ENCODE measurements around the gene EXOSC7.
"Not testable (repeated sequence)": the region's sequence is repeated elsewhere in the genome, so short reads cannot be mapped to it uniquely, and the experiment has no call there.

EXOSC7 gene

GRCh38 chr3:45053805-45054195, 77.8 kb downstream of the EXOSC7 start:
- Mint-ChIP-seq H3K4me1 (peaks cover 27% of the 10 kb centered on the region), H3K27me3 (peaks cover 70% of the 10 kb centered on the region)
- not testable (repeated sequence) for DNase-seq, H3K4me3 Mint-ChIP-seq, H3K9me3 Mint-ChIP-seq, H3K36me3 Mint-ChIP-seq, H3K27ac Mint-ChIP-seq
- CTCF ChIA-PET, result interaction anchor here (4.6 to 6.6 kb wide), 2 partner anchors 13 to 157 kb away, joined by 31 to 49 read pairs; no protein-coding TSS in a partner anchor

DNA sequence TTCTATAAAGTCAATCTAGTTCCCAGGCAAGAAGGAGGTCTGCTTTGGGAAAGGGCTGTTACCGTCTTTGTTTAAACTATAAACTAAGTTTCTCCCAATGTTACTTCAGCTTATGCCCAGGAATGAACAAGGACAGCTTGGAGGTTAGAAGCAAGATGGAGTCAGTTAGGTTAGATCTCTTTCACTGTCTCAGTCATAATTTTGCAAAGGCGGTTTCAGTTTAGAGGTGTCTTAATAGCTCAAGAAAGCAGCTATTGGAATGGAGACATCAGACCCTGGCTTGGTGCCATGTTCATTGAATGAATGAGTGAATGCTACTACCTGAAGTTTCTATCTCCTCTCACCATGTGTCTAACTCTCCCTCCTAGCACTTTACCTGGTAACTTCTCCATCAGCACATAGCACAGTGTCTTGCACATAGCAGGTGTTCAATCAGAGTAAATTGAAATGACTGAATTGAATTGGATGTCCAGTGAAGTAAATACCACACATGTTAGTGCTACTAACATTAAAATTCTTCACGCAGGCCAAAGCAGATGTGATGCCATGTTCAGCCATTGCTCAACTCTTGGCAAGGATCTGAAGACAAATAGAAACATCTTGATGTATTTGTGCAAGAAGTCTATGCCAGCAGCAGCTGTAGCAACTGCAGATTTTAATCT, 78.3 kb downstream of the EXOSC7 start:
- Mint-ChIP-seq H3K4me1 (peaks cover 27% of the 10 kb centered on the region), H3K4me3 (no peak overlapping the region), H3K9me3 (no peaks in the 10 kb centered on the region), H3K27ac (no peak overlapping the region), H3K27me3 (peaks cover 70% of the 10 kb centered on the region), H3K36me3 (no peaks in the 10 kb centered on the region)
- no peak for DNase-seq
- CTCF ChIA-PET, result interaction anchor here (4.6 to 6.6 kb wide), 2 partner anchors 13 to 157 kb away, joined by 31 to 49 read pairs; no protein-coding TSS in a partner anchor

DNA sequence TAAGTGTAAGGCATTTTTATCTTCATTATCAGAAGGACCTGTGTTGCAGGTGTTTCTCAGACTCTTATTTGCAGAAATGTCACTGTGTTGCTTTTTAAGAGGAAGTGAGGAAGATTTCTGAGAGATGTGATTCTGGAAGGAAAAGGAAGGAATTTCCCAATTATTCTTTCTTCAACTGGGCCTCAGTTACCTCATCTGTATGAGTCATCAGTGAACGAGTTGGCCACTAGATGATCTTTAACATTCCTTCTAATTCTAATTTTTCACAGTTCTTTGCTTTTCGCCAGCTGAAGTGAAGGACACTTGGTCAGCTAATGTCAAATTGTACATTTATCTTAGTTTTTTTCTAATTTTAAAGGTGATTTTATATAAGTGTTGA, 79.0 kb downstream of the EXOSC7 start:
- peaks cover 27% of the 10 kb centered on the region for H3K4me1 Mint-ChIP-seq
- CTCF ChIA-PET, result interaction anchor here (0.7 to 6.6 kb wide), 7 partner anchors 14 to 850 kb away, joined by 3 to 49 read pairs (median 4); partner anchors contain the start of gene SACM1L
- peaks cover 70% of the 10 kb centered on the region for H3K27me3 Mint-ChIP-seq
- no peak overlapping the region for H3K27ac Mint-ChIP-seq
- H3K36me3 Mint-ChIP-seq, result no peaks in the 10 kb centered on the region
- no peaks in the 10 kb centered on the region for H3K9me3 Mint-ChIP-seq
- H3K4me3 Mint-ChIP-seq, result no peak overlapping the region
- DNase-seq, result no peak

DNA sequence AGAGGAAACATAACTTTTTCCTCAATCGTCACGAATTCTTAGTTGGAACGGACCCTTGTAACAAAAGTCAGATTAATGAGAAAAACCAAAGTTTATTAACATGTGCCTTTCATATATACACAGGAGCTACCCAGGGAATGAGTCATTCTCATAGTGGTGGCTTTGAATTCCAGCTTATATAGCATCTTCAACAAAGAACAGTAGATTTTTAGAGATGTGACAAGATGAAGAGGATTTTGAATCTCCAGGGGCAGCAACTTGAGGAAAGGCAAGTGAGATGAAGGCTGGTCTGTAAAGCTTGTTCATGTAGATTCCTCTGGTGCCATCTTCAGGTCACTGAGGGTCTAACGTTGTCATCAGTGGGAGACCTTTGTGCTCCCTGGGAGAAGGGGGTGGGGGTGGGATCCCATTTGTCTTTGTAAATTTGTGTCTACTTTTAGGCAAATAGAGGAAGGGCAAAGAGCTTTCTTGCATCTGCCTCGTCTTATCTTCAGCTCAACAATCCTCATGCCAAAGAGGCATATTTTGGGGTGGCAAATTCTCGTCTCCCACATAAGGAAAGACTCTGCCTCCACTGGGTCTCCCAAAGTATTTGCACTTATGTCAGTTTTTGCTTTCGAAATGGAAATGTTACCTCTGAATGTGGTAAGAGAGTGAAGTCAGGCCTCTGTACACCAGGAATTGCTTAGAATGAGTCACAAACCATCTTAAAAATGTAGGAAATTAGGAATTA, 79.5 kb downstream of the EXOSC7 start:
- Mint-ChIP-seq H3K4me1 (peaks cover 27% of the 10 kb centered on the region), H3K4me3 (no peak overlapping the region), H3K27me3 (peaks cover 67% of the 10 kb centered on the region), H3K27ac (no peak overlapping the region), H3K36me3 (no peaks in the 10 kb centered on the region), H3K9me3 (no peaks in the 10 kb centered on the region)
- CTCF ChIA-PET, result interaction anchor here (0.7 to 6.6 kb wide), 8 partner anchors 14 to 850 kb away, joined by 3 to 49 read pairs (median 4); partner anchors contain the start of gene SACM1L
- DNase-seq, result peak; percentile 43

DNA sequence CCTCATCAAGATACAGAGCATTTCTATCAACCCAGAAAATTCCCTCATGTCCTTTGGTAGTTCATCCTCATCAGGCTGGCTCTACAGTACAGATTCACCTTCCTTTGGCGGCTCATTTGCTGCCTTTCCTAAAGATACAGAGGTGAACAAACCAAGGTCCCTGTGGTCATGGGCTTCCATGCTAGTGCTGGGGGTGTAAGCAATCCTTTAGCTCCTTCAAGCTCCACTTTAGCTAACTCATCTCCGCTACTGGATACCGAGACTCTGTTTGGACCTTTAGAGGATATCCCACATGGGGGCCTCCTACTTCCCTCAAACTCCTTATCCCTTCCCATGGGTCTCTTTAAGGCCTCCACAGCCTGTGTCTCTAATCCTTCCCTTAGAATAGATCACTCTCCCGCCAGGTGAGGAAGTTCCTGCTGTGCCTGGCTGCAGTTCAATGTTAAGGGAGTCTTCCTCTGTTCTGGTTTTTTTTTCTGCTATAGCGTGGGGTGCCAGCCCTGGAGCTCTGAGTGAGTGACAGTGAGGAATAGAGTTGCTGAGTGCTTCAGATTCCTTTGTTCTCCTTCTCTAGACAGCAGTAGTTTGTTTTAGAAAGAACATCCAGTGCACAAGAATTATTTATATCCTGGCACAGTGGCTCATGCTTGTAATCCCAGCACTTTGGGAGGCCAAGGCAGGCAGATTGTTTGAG, 80.7 kb downstream of the EXOSC7 start:
- no peaks in the 10 kb centered on the region for H3K36me3 Mint-ChIP-seq
- no peaks in the 10 kb centered on the region for H3K9me3 Mint-ChIP-seq
- no peak overlapping the region for H3K4me3 Mint-ChIP-seq
- CTCF ChIA-PET, result interaction anchor here (1.1 to 6.6 kb wide), 4 partner anchors 13 to 154 kb away, joined by 3 to 49 read pairs (median 18); no protein-coding TSS in a partner anchor
- H3K27me3 Mint-ChIP-seq, result peaks cover 62% of the 10 kb centered on the region
- no peak for DNase-seq
- H3K4me1 Mint-ChIP-seq, result peaks cover 27% of the 10 kb centered on the region
- H3K27ac Mint-ChIP-seq, result no peak overlapping the region

DNA sequence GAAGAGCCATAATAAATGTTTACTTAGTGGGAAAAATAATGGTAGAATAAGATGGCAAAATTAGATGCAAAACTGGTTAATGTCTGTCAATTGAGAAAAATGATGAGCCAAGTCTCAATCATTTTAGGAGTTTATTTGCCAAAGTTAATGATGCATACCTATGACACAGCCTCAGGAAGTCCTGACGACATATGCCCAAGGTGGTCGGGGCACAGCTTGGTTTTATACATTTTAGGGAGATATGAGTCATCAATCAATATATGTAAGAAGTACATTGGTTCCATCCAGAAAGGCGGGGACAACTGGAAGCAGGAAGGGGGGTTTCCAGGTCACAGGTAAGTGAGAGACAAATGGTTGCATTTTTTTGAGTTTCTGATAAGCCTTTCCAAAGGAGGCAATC, 81.5 kb downstream of the EXOSC7 start:
- peaks cover 54% of the 10 kb centered on the region for H3K27me3 Mint-ChIP-seq
- H3K4me1 Mint-ChIP-seq, result peaks cover 27% of the 10 kb centered on the region
- no peaks in the 10 kb centered on the region for H3K9me3 Mint-ChIP-seq
- H3K36me3 Mint-ChIP-seq, result no peaks in the 10 kb centered on the region
- no peak for DNase-seq
- CTCF ChIA-PET, result interaction anchor here (1.1 to 6.6 kb wide), 3 partner anchors 14 to 153 kb away, joined by 3 to 49 read pairs (median 31); no protein-coding TSS in a partner anchor
- H3K4me3 Mint-ChIP-seq, result no peak overlapping the region
- H3K27ac Mint-ChIP-seq, result no peak overlapping the region

GRCh38 chr3:45059132-45059531, 83.1 kb downstream of the EXOSC7 start:
- H3K36me3 Mint-ChIP-seq, result peaks cover 2% of the 10 kb centered on the region
- H3K27me3 Mint-ChIP-seq, result peaks cover 44% of the 10 kb centered on the region
- H3K4me1 Mint-ChIP-seq, result peaks cover 19% of the 10 kb centered on the region
- H3K4me3 Mint-ChIP-seq, result no peak overlapping the region
- DNase-seq, result no peak
- no peaks in the 10 kb centered on the region for H3K9me3 Mint-ChIP-seq
- no peak overlapping the region for H3K27ac Mint-ChIP-seq
- CTCF ChIA-PET, result no interaction called here

- no peak overlapping the region for H3K27ac Mint-ChIP-seq
- no peaks in the 10 kb centered on the region for H3K9me3 Mint-ChIP-seq
- no peak overlapping the region for H3K4me3 Mint-ChIP-seq
- CTCF ChIA-PET, result interaction anchor here (1.1 kb wide), 1 partner anchor 150 kb away, joined by 3 read pairs; no protein-coding TSS in a partner anchor
- no peak for DNase-seq
- peaks cover 2% of the 10 kb centered on the region for H3K36me3 Mint-ChIP-seq
- H3K4me1 Mint-ChIP-seq, result peaks cover 22% of the 10 kb centered on the region
- peaks cover 41% of the 10 kb centered on the region for H3K27me3 Mint-ChIP-seq
These were observed 84.3 kb downstream of the EXOSC7 start for GRCh38 chr3:45060165-45060892.

Measured in activated naive CD4-positive, alpha-beta T cell treated with anti-CD3 and anti-CD28 coated beads, Interleukin-2, amount 10 ng/mL, durations not matched to agents 7 days and 5 days (primary cell).